ENCODE measurements around the gene FBXL14. TPM values are rescaled to one million over a fixed set of nuclear protein-coding genes. Genes with fewer than 3 reads are reported as not detected.

FBXL14 gene
- total RNA-seq, 2 experiments from 2014 or later = 27.5 to 28.9 TPM

DNA sequence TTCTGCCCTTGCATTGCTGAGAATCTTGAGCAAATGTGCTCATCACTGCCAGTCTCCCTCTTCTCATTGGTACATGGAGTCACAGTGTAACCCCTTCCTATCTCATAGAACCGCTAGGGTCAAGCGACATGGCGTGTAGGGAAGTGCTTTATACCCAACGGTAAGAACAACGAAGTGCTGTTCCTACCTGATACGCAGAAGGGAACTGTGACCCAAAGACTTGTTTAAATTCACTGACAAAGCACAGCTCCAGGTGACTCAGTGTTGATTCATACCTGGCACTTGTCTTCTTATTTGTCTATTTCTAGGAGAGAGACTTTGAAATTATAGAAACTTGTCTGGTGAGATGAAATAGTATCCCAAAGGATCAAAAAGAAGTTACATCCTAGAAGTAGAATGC lies 53.7 kb downstream of the FBXL14 start:
- H3K27ac Mint-ChIP-seq = no peak overlapping the region
- no peak for DNase-seq
- ChIA-PET POLR2A (no interaction called here), CTCF (interaction anchor here (0.7 kb wide), 1 partner anchor 589 kb away, joined by 4 read pairs; no protein-coding TSS in a partner anchor)
- no peaks in the 10 kb centered on the region for H3K36me3 Mint-ChIP-seq (ENCODE audit: low read depth)
- H3K27me3 Mint-ChIP-seq (ENCODE audit: low read depth) = peaks cover 69% of the 10 kb centered on the region
- H3K4me3 Mint-ChIP-seq = no peak overlapping the region
- no peaks in the 10 kb centered on the region for H3K9me3 Mint-ChIP-seq (ENCODE audit: insufficient read depth)
- ATAC-seq = no peak
- no peaks in the 10 kb centered on the region for H3K4me1 Mint-ChIP-seq (ENCODE audit: low read depth)

DNA sequence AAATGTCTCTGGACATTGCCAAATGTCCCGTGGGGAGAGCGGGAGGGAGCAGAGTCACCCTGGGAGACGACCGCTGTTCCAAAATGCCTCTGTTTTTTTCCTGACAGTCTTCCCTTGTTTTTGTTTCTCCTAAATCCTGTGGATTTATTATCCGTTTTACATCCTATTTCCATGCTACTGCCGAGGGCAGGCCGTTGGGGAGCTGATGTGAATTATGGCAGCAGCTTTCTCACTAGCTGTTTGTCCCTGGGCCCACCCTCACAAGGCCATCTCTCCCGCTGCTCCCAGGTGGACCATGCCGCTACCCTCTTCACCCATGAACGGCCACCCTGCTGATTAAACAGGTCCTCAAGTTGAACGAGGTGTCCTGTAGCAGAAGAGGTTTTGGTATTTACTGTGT lies 55.2 kb downstream of the FBXL14 start:
- POLR2A ChIA-PET = no interaction called here
- H3K9me3 Mint-ChIP-seq (ENCODE audit: insufficient read depth) = no peaks in the 10 kb centered on the region
- no peak overlapping the region for H3K27ac Mint-ChIP-seq
- H3K36me3 Mint-ChIP-seq (ENCODE audit: low read depth) = no peaks in the 10 kb centered on the region
- CTCF ChIA-PET = interaction anchor here (1.3 kb wide), 1 partner anchor 44 kb away, joined by 3 read pairs; no protein-coding TSS in a partner anchor
- no peak for ATAC-seq
- peaks cover 7% of the 10 kb centered on the region for H3K4me1 Mint-ChIP-seq (ENCODE audit: low read depth)
- H3K4me3 Mint-ChIP-seq = no peak overlapping the region
- H3K27me3 Mint-ChIP-seq (ENCODE audit: low read depth) = peaks cover 70% of the 10 kb centered on the region
- no peak for DNase-seq

DNA sequence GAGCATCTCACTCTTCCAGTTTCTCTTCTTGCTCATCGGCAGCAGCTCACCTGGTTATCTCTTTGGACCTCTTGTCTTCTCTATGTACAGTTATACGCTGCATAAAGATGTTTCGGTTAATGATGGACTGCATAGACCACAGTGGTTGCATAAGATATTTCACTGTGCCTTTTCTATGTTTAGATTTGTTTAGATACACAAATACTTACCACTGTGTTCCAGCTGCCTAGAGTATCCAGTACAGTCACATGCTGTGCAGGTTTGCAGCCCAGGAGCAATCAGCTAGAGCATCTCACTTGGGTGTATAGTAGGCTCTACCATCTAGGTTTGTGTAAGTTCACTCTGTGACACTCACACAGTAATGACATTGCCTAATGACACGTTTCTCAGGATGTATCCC lies 57.6 kb downstream of the FBXL14 start:
- ChIA-PET CTCF (interaction anchor here (1.4 to 5.1 kb wide), 2 partner anchors 47 to 419 kb away, joined by 4 to 38 read pairs; no protein-coding TSS in a partner anchor), POLR2A (no interaction called here)
- H3K9me3 Mint-ChIP-seq (ENCODE audit: insufficient read depth) = no peaks in the 10 kb centered on the region
- H3K27me3 Mint-ChIP-seq (ENCODE audit: low read depth) = peaks cover 77% of the 10 kb centered on the region
- H3K36me3 Mint-ChIP-seq (ENCODE audit: low read depth) = no peaks in the 10 kb centered on the region
- no peak overlapping the region for H3K4me3 Mint-ChIP-seq
- no peak overlapping the region for H3K27ac Mint-ChIP-seq
- peaks cover 30% of the 10 kb centered on the region for H3K4me1 Mint-ChIP-seq (ENCODE audit: low read depth)
- DNase-seq (no peak), ATAC-seq (no peak)

DNA sequence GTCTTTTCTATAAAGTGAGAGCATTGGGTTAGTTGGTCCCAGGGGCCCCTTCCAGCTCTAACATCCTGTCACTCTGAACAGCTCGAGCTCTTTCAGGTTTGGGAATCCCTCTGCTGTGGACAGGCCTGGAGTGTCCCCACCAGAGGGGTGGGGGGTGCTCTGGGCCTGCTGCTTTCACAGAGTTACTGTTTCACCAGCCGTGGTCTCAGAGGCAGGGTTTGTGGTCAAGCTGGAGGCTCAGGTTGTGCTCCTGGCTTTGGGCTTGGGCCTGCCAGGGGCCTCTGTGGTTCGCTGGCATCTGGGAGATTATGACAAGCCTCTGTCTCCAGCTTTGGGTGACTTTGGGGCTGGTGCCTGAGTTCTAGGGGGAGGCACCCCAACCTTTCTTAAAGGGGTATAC lies 59.6 kb downstream of the FBXL14 start:
- Mint-ChIP-seq H3K9me3 (ENCODE audit: insufficient read depth) (no peaks in the 10 kb centered on the region), H3K27me3 (ENCODE audit: low read depth) (peaks cover 70% of the 10 kb centered on the region), H3K36me3 (ENCODE audit: low read depth) (no peaks in the 10 kb centered on the region), H3K27ac (no peak overlapping the region), H3K4me3 (no peak overlapping the region), H3K4me1 (ENCODE audit: low read depth) (peaks cover 34% of the 10 kb centered on the region)
- ChIA-PET POLR2A (no interaction called here), CTCF (interaction anchor here (0.5 to 5.1 kb wide), 6 partner anchors 10 to 417 kb away, joined by 3 to 38 read pairs (median 4); partner anchors contain the start of gene FBXL14)
- DNase-seq (no peak), ATAC-seq (no peak)

DNA sequence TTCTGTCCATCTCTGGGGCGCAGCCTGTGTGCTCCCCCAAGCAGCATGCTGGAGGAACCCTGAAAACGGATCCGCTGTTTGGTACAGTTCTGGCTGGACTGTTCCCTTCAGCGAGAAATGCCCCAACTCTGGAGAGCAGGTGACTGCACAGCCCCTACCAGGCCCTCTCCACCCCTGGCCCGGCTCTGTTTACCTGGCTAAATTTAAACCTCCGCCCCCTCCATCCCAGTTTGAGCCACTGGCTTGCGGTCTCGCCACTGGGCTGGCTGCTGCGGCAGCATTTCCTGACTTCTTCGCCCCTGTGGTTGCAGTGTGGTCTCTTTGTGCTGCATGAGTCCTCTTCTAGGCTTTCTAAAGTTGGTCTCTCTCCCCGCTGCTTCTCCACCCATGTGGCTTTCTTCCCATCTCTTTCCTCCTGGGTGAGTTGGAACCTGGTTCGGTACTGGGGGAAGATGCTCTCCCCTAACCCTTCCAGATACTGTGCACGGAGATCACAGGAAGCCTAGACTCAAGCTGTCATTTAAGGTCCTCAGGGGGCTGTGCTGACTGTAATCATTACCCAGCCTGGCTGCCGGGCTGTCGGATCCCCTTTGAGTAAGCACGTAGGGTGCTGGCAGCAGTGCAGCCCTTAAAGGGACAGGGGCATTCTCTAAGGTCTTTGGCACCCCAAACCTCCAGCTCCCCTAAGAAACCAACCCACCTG lies 60.6 kb downstream of the FBXL14 start:
- Mint-ChIP-seq H3K4me3 (peak overlapping the region; percentile 59), H3K9me3 (ENCODE audit: insufficient read depth) (no peaks in the 10 kb centered on the region), H3K27me3 (ENCODE audit: low read depth) (peaks cover 69% of the 10 kb centered on the region), H3K36me3 (ENCODE audit: low read depth) (no peaks in the 10 kb centered on the region), H3K4me1 (ENCODE audit: low read depth) (peaks cover 38% of the 10 kb centered on the region), H3K27ac (peak overlapping the region; percentile 56)
- CTCF ChIA-PET = interaction anchor here (0.8 to 5.1 kb wide), 7 partner anchors 50 to 533 kb away, joined by 3 to 38 read pairs (median 7); partner anchors contain the start of gene FBXL14
- ATAC-seq (peak; percentile 67), DNase-seq (peak; percentile 74)
- POLR2A ChIA-PET = interaction anchor here (1.0 kb wide), 1 partner anchor 59 kb away, joined by 3 read pairs; no protein-coding TSS in a partner anchor

DNA sequence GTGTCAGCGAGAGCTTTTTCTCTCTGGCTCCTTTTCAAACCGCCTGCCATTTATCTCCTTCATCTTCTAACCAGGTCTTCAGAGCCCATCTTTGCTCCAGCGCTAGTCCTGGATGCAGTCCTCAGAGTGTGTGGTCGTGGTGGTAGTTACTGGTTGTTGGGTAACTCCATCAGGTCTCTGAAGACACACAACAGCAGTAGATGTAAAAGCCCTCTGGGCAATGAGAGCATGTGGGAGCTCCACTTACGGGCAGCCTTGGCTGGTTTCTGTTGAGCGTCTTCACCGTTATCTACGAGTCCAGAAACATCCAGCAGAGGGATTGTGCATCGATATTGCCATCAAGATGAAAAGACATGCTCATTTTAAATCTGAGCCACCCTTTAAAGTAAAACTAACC lies 61.2 kb downstream of the FBXL14 start:
- Mint-ChIP-seq H3K9me3 (ENCODE audit: insufficient read depth) (no peaks in the 10 kb centered on the region), H3K36me3 (ENCODE audit: low read depth) (no peaks in the 10 kb centered on the region), H3K4me3 (peak overlapping the region; percentile 59), H3K27ac (no peak overlapping the region), H3K27me3 (ENCODE audit: low read depth) (peaks cover 70% of the 10 kb centered on the region), H3K4me1 (ENCODE audit: low read depth) (peaks cover 38% of the 10 kb centered on the region)
- ChIA-PET CTCF (interaction anchor here (0.8 to 5.1 kb wide), 6 partner anchors 50 to 532 kb away, joined by 3 to 38 read pairs (median 6); no protein-coding TSS in a partner anchor), POLR2A (no interaction called here)
- ATAC-seq (peak; percentile 49), DNase-seq (peak; percentile 46)

DNA sequence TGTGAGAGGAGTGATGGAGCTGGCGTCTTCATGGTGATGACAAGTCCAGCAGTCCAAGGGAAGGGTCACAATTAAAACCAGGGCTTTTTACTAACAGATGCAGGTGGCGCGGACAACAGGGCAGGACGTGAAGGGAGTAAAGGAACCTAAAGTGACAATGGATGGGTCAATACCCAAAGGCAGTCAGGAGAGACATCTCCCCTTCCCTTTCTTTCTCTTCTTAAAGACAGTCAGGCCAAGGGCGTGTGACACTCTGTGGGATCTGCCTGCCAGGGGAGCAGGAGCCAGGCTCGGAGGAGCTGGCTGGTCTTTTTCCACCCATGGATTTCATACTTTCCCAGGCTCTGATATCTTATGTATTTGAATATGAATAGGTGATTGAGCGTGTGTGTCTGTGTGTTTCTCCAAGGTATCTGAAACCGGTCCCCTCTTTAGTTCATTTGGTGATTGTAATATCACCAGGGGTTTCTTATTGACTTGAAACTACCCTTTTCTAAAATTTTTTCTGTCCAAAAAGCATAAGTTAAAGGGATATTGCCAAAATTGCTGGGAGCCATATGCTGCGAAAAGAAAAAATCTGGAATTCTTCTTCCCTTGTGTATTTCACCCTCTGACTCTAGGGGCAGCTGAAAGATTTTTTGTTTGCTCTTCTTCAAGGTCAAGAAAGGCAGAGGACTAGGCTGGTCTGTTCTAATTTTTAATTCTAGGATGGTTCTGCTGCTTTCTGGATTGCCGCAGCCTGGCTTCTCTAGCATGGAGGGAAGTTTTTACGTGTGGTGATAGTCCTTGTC lies 61.8 kb downstream of the FBXL14 start:
- Mint-ChIP-seq H3K27me3 (ENCODE audit: low read depth) (peaks cover 70% of the 10 kb centered on the region), H3K27ac (no peak overlapping the region), H3K36me3 (ENCODE audit: low read depth) (no peaks in the 10 kb centered on the region), H3K4me3 (no peak overlapping the region), H3K4me1 (ENCODE audit: low read depth) (peaks cover 38% of the 10 kb centered on the region), H3K9me3 (ENCODE audit: insufficient read depth) (no peaks in the 10 kb centered on the region)
- DNase-seq (no peak), ATAC-seq (no peak)
- CTCF ChIA-PET = interaction anchor here (0.8 to 5.1 kb wide), 6 partner anchors 51 to 531 kb away, joined by 3 to 38 read pairs (median 6); no protein-coding TSS in a partner anchor
- POLR2A ChIA-PET = interaction anchor here (0.7 kb wide), 1 partner anchor 99 kb away, joined by 3 read pairs; no protein-coding TSS in a partner anchor

DNA sequence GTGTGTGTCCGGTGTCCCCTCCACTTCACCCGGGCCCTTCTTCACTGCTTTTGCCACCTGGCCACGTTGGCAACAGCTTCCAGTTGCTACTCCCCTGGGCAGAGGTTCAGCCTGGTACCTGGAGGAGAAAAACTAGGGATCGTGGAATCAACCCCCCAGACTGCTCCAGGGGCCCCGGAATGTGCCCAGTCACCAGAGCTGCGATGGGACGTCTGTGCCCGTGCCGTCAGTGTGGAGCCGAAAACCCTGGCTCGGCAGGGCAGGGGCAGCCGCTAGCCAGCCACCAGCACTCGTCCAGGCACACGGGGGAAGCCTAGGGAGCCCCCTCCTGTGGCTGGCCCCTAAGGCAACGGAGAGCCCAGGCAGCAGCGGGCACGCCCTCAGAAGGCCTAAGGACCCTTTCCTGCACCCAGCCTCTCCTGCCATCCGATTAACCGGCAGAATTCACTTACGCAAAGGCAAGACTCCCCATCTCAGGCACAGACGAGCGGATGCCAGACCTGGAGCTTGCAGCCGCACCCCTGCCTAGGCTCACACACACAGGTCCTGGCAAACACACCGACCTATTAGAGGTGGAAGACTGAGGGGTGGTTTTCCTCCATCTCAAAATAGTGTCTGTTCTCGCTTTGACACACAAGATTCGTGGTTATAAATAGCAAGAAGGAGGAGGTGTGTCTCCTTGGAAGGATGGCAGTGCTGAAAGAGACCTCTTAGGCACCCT lies 62.6 kb downstream of the FBXL14 start:
- peaks cover 67% of the 10 kb centered on the region for H3K27me3 Mint-ChIP-seq (ENCODE audit: low read depth)
- H3K9me3 Mint-ChIP-seq (ENCODE audit: insufficient read depth) = no peaks in the 10 kb centered on the region
- H3K4me3 Mint-ChIP-seq = peak overlapping the region; percentile 12
- peaks cover 38% of the 10 kb centered on the region for H3K4me1 Mint-ChIP-seq (ENCODE audit: low read depth)
- POLR2A ChIA-PET = interaction anchor here (0.7 kb wide), 1 partner anchor 99 kb away, joined by 3 read pairs; no protein-coding TSS in a partner anchor
- DNase-seq = no peak
- H3K36me3 Mint-ChIP-seq (ENCODE audit: low read depth) = no peaks in the 10 kb centered on the region
- CTCF ChIA-PET = interaction anchor here (1.1 to 5.1 kb wide), 3 partner anchors 52 to 414 kb away, joined by 4 to 38 read pairs (median 16); no protein-coding TSS in a partner anchor
- no peak for ATAC-seq
- H3K27ac Mint-ChIP-seq = no peak overlapping the region

DNA sequence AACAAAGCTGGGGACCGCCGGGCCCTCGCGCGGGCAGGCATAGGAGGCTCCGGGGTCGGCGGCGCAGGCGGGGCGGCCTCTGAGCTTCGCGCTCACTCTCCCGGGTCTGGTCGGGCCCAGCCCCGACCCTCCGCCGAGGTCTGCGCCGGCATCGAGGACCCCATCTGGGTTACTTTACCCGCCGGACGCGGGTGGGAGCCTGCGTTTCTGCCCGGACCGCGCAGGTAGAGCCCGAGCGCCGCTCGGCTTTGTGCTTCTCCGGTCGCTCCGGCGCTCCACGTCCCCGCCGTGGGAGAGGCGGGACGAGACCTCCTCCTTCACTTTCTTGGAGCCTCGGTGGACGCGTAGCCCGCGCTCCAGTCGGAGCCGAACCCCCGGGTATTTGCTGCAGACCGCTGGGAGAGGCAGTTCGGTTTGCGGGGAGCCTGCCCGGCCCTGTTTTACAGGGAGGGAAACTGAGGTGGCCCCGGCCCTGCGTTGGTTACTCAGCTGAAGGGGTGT lies 63.2 kb downstream of the FBXL14 start:
- Mint-ChIP-seq H3K9me3 (ENCODE audit: insufficient read depth) (no peaks in the 10 kb centered on the region), H3K4me3 (peak overlapping the region; percentile 12), H3K36me3 (ENCODE audit: low read depth) (no peaks in the 10 kb centered on the region), H3K4me1 (ENCODE audit: low read depth) (peaks cover 38% of the 10 kb centered on the region), H3K27ac (no peak overlapping the region), H3K27me3 (ENCODE audit: low read depth) (peaks cover 68% of the 10 kb centered on the region)
- ChIA-PET CTCF (no interaction called here), POLR2A (no interaction called here)
- DNase-seq (no peak), ATAC-seq (no peak)

DNA sequence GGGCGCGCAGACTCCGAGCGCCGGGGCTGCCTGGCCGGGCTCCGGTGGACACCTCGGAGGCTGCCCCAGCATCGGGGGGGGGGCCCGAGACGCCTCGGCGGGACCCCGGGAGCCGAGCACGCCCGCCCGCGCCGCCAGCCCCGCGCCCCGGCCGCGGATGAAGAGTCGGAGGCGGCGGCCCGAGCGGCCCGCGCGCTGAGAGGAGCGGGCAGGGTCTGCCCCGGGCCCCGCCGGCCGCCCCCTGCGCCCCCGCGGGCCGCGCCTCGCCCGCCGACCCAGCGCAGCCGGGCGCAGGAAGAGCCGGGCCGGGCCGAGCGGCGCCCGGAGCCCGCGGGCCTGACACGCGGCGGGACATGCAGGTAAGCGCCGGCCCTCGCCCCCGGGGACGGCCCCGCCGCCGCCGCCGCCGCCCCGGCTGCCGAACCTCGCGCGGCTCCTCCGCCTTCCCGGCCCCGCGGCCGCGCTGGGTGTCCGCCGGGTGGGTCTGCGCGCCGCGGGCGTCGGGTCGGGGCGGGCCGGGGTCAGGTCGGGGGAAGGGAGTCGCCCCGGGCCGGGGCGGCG lies 63.7 kb downstream of the FBXL14 start:
- no peaks in the 10 kb centered on the region for H3K9me3 Mint-ChIP-seq (ENCODE audit: insufficient read depth)
- H3K4me3 Mint-ChIP-seq = no peak overlapping the region
- ATAC-seq = no peak
- peaks cover 66% of the 10 kb centered on the region for H3K27me3 Mint-ChIP-seq (ENCODE audit: low read depth)
- no peaks in the 10 kb centered on the region for H3K36me3 Mint-ChIP-seq (ENCODE audit: low read depth)
- no peak overlapping the region for H3K27ac Mint-ChIP-seq
- H3K4me1 Mint-ChIP-seq (ENCODE audit: low read depth) = peaks cover 38% of the 10 kb centered on the region
- ChIA-PET CTCF (no interaction called here), POLR2A (no interaction called here)
- no peak for DNase-seq

Measured in activated CD8-positive, alpha-beta T cell treated with anti-CD3 and anti-CD28 coated beads, Interleukin-2, amount 10 ng/mL, durations not matched to agents 7 days and 5 days (primary cell).